NB4 (cell line): ENCODE results near the gene SLC25A21.
"Not testable (repeated sequence)": the region's sequence is repeated elsewhere in the genome, so short reads cannot be mapped to it uniquely, and the experiment has no call there.

Source experiments
- DNase-seq: peaks from one replicate; pipeline ENCODE4 v3.0.0; 2010; ENCODE audit warnings: low read depth
- H3K4me3 ChIP-seq: one replicate; pipeline ENCODE4 v1.5.1; 2011; ENCODE audit warnings: mild to moderate bottlenecking, low read depth, low read length, moderate library complexity
- CTCF ChIP-seq: IDR thresholded peaks from one replicate; pipeline ENCODE4 v1.5.1; 2012; ENCODE audit warnings: low read depth, low read length
- MYC ChIP-seq: IDR thresholded peaks from 2 replicates; pipeline ENCODE4 v1.6.1; 2011; ENCODE audit warnings: low read depth, low read length
- POLR2A ChIP-seq: IDR thresholded peaks from 2 replicates; pipeline ENCODE4 v1.6.1; 2011; ENCODE audit warnings: mild to moderate bottlenecking; ENCODE audit not compliant: insufficient read length; ENCODE audit errors: extremely low read depth
- TF ChIP-seq, protein P1 (sequence below): IDR thresholded peaks from 2 replicates; pipeline ENCODE4 v1.6.1; 2011; ENCODE audit warnings: low read depth, low read length

Gene SLC25A21

GRCh38 chr14:36900846-36901245 lies 271.6 kb downstream of the SLC25A21 start:
- no peak for DNase-seq
- TF ChIP-seq CTCF (no peak), MYC (no peak), POLR2A (no peak)
- TF ChIP-seq, protein P1, sequence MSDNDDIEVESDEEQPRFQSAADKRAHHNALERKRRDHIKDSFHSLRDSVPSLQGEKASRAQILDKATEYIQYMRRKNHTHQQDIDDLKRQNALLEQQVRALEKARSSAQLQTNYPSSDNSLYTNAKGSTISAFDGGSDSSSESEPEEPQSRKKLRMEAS = no peak
- H3K4me3 ChIP-seq = no peak overlapping the region

GRCh38 chr14:36896300-36896699 lies 276.1 kb downstream of the SLC25A21 start:
- not testable (repeated sequence) for DNase-seq, H3K4me3 ChIP-seq

DNA sequence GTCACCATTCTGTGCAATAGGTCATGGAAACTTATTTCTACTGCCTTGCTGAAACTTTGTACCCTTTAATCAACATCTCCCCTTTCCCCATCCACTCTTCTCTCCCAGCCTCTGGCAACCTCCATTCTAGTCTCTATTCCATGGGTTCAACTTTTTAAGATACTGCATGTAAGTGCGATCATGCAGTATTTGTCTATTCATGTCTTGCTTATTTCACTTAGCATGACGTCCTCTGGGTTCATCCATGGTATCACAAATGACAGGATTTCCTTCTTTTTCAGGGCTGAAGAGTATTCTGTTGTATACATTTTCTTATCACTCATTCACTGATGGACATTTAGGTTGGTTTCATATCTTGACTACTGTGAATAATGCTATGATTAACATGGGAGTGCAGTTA lies 288.4 kb downstream of the SLC25A21 start:
- no peak overlapping the region for H3K4me3 ChIP-seq
- TF ChIP-seq POLR2A = no peak
- TF ChIP-seq CTCF = no peak
- no peak for TF ChIP-seq MYC
- TF ChIP-seq, protein P1 = no peak
- DNase-seq = no peak

GRCh38 chr14:36880276-36880675 lies 292.1 kb downstream of the SLC25A21 start:
- TF ChIP-seq MYC (no peak), POLR2A (no peak), CTCF (no peak)
- TF ChIP-seq, protein P1 = no peak
- no peak overlapping the region for H3K4me3 ChIP-seq
- no peak for DNase-seq

- H3K4me3 ChIP-seq = no peak overlapping the region
- TF ChIP-seq CTCF (no peak), POLR2A (no peak), MYC (no peak)
- TF ChIP-seq, protein P1 = no peak
- no peak for DNase-seq
These were observed 292.8 kb downstream of the SLC25A21 start for GRCh38 chr14:36879558-36879957.

GRCh38 chr14:36874396-36875138 lies 297.8 kb downstream of the SLC25A21 start:
- TF ChIP-seq CTCF = no peak
- TF ChIP-seq POLR2A = no peak
- TF ChIP-seq, protein P1 = no peak
- no peak for TF ChIP-seq MYC
- no peak for DNase-seq
- no peak overlapping the region for H3K4me3 ChIP-seq
